Fibroblast of skin of left quadriceps (primary cell): Measurements from ENCODE around the gene MBD6.
A peak's percentile ranks its signal among the peaks of the same experiment; 100 is the strongest.
"Not testable (repeated sequence)": the region's sequence is repeated elsewhere in the genome, so short reads cannot be mapped to it uniquely, and the experiment has no call there.

Experiments
- DNase-seq, 2 experiments: peaks; one replicate each; pipeline ENCODE4 v3.0.0-alpha.2; 2013; ENCODE audit warnings: low read depth in 2 of 2

Gene MBD6

GRCh38 chr12:57514720-57515407, 7.8 kb upstream of the MBD6 start:
- no peak for DNase-seq

- DNase-seq = no peak
These were observed 7.2 kb upstream of the MBD6 start for GRCh38 chr12:57515408-57515933.

- DNase-seq = no peak
These were observed 6.6 kb upstream of the MBD6 start for GRCh38 chr12:57515934-57516541.

DNA sequence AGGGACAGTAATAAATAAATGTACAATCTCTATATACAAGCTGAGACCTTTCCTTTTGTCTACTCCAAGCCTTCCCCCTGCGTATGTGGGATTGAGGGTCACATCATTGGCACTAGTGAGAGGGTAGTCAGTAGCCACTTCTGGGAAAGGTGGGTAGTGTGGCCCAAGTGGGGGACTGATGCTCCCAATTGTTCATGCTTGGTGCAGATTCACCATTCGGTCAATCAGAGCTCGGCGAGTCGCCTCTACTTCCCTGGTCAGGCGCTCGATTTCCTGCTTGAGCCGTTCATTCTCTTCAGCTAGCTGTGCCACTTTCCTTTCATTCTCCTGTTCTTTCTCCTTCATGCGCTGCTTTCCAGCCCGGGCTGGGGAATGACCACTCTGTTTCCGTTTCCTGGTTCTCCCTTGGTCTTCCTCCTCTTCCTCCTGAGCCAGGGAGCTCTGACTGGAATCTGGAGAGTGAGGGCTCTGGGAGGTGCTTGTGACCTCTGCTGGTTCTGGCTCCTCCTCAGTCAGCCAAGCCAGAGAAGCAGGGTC, 5.9 kb upstream of the MBD6 start:
- DNase-seq = no peak

GRCh38 chr12:57517187-57517586, 5.4 kb upstream of the MBD6 start:
- no peak for DNase-seq

GRCh38 chr12:57517718-57518117, 4.9 kb upstream of the MBD6 start:
- DNase-seq = not testable (repeated sequence)

GRCh38 chr12:57518176-57518919, 4.3 kb upstream of the MBD6 start:
- no peak for DNase-seq

DNA sequence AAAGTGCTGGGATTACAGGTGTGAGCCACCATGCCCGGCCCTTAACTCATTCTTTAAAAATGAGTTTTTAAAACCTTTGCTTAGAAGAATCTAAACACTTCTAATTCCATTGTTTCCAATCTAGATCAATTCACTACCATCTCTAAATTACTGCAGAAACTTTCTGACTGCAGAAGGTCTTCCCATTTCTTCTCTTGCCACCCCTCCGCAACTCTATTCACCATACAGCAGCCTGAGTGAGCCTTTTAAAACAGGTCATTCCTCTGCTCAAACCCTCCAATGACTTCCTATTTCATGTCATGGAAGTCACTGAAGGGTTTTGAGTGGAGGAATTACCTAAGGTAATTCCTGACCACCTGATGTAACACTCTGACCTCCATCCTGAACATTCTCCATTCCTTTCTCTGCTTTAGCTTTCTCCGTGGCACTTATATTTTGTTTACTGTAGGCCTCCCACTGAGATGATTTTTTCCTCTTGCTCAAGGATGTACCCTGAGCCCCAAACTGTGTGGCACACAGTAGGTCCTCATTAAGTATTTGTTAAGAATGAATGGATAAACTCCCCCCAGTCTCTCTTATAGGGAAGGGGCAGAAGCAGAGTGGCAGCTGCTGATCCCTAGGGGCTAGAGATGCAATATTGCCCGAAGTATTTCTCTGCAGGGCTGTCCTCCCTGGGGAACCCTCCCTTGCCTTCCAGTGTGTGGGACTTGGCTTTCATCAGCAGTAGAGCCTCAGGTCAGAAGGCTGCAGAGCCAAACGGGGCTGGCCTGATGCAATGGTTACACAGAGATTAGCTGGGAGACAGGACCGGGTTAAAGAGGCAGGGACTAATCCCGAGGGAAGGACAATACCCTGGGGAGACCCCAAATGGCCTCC, 3.5 kb upstream of the MBD6 start:
- no peak for DNase-seq

- DNase-seq = no peak
These were observed 2.9 kb upstream of the MBD6 start for GRCh38 chr12:57519796-57520052.

- peak; percentile 99 for DNase-seq
These were observed 2.4 kb upstream of the MBD6 start, which contains the start of gene DDIT3 for GRCh38 chr12:57520053-57520818. Gene DDIT3 (minus strand): TSS chr12:57520514. CDS start chr12:57517406, 3,108 bp downstream.

GRCh38 chr12:57521525-57522010, 1.1 kb upstream of the MBD6 start:
- no peak for DNase-seq

DNA sequence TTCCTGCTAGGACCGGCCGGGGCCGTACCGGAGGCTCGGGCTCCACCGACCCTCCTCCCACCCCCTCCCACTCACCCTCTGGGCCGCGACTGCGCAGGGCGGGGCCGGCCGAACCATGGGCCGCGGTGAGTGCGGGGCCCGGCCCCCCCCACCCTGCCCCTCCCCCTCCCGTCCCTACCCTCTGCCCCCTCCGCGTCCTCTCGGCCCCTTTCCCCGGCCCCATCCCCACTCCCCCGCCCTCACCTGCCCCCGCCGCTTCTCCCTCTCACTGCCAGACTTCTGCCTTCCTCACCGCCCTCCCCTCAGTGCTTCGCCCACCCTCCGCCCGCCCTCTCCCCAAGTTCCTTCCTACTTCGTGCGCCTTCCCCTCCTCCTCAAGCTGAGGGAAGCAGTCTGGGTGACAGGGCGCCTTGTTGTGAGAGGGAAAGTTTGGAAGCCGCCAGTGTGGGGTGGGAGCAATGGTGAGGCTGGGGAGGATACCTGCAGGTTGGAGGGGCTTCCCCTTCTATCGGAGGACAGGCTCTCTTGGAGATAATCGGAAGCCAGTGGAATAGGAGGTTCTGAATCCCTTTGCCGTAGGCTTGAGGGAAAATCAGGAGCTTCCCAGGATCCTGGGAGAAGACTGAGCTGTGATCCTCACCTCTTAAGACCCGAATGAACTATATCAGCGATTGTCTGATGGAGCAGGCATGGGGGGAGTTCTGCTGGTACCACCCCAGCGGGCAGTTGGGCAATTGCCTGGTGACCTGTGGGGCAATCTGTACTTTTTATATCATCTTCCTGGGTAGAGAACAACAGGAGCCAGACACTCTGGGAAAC, 472 bp downstream of the MBD6 start:
- no peak for DNase-seq

DNA sequence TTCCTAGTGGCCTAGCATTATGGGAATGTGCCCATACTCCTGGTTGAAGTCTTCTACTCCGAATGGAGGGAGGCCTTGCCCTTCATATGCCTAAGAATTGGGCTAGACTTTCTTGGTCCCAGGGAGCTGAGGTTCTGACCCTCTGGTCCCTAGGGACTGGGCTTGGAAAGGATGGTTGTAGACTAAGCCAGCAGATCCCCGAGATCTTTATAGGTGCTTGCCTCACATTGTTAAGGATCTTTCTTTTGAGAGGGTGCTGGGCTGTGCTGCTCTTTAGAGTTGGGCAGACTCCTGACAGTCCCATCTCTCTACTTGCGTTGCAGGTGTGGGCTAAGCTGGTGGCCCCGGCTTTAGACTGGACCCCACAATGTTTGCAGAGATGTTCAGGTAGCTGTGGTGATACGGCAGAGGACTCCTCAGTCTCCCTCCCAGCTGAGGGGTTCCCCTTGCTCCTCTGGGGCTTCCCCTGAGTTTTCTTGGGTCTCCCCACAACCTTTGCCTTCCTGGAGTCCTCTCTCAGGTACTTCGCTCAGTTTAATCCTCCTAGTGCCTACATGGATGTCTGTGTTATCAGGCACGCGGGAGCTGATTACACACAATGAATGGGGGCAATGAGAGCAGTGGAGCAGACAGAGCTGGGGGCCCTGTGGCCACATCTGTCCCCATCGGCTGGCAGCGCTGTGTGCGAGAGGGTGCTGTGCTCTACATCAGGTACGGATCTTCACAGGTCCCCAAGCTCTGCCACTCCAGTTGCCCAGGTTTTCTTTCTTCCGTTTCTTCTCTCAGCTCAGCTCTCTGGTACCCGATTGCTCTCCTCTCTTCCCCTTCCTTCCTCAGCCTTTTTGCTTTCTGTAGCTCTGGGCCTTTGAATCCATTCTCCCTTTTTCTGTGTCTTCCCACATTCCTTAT, 1.3 kb downstream of the MBD6 start:
- no peak for DNase-seq

DNA sequence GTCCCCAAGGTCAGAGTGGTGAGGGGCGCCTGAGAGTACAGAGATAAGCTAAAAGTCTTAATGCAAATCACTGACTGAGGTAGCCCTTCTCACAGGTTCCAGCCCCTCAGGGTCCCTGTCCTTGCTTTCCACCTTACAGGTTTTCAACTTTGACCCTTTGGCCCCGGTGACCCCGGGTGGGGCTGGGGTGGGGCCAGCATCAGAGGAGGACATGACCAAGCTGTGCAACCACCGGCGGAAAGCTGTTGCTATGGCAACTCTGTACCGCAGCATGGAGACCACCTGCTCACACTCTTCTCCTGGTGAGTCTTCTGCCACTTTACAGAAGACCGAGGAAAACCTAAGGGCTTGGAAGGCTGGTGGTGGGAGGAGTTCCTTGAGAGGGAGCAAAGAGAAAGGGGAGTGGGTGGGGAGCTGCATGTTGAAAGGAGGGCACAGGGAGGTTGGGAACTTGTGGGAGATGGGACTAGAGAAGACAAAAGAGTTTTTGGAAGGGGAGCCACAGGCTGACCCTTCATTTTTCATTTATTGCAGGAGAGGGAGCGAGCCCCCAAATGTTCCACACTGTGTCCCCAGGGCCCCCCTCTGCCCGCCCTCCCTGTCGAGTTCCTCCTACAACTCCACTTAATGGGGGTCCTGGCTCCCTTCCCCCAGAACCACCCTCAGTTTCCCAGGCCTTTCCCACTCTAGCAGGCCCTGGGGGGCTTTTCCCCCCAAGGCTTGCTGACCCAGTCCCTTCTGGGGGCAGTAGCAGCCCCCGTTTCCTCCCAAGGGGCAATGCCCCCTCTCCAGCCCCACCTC, 2.4 kb downstream of the MBD6 start:
- DNase-seq = no peak

DNA sequence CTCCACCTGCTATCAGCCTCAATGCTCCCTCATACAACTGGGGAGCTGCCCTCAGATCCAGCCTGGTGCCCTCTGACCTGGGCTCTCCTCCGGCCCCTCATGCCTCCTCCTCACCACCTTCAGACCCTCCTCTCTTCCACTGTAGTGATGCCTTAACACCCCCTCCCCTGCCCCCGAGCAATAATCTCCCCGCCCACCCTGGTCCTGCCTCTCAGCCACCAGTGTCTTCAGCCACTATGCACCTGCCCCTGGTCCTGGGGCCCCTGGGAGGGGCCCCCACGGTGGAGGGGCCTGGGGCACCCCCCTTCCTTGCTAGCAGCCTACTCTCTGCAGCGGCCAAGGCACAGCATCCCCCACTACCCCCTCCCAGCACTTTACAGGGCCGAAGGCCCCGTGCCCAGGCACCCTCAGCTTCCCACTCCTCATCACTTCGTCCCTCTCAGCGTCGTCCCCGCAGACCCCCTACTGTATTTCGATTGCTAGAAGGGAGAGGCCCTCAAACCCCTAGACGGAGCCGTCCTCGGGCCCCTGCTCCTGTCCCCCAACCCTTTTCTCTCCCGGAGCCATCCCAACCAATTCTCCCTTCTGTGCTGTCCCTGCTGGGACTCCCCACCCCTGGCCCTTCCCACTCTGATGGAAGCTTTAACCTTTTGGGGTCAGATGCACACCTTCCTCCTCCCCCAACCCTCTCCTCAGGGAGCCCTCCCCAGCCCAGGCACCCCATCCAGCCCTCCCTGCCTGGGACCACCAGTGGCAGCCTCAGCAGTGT, 3.2 kb downstream of the MBD6 start:
- no peak for DNase-seq

- DNase-seq = no peak
These were observed 4.0 kb downstream of the MBD6 start for GRCh38 chr12:57526477-57527126.

DNA sequence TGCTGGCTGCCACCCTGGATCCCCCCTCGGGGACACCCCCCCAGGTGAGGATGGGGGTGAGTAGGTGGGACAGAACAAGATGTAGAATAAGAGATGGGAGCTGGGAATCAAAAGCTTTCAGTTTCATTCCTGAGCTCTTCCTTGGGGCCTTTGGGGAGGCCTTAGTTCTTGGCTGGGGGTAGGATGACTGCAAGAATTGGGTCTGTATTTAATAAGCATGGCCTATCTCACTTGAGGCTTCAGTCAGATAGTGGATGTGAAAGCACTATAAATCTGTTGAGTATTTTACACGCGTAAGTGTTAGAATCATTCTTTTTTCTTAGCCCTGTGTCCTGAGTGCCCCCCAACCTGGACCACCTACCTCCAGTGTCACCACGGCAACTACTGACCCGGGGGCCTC, 4.6 kb downstream of the MBD6 start:
- DNase-seq = no peak
